WTC11 (cell line): ENCODE data around the gene TSEN2. TPM values are rescaled to one million over a fixed set of nuclear protein-coding genes. Genes with fewer than 3 reads are reported as not detected.

Experiments
- ATAC-seq: fragments of 200-7000 bp; cut with Tn5 transposase; 2 replicates; pipeline ENCODE4 v1.10.0; 2021; ENCODE audit warnings: mild to moderate bottlenecking, moderate library complexity
- CTCF ChIA-PET: fragments of 300-600 bp; sonication (Branson Sonifier 250); formaldehyde crosslinking; loops from one replicate; lab custom pipeline; 2021; ENCODE audit warnings: antibody characterized with exemption; lab: Charles Lee
- POLR2A ChIA-PET: fragments of 350-600 bp; sonication (Branson Sonifier 250); formaldehyde crosslinking; loops from one replicate; lab custom pipeline; 2021; ENCODE audit warnings: antibody characterized with exemption; lab: Charles Lee
- DNase-seq: peaks from one replicate; pipeline ENCODE4 v3.0.0; 2021; ENCODE audit warnings: low spot score
- H3K27ac Mint-ChIP-seq: 2 replicates; pipeline ENCODE4 v1.8.0; 2021; ENCODE audit warnings: mixed read lengths
- H3K27me3 Mint-ChIP-seq: 2 replicates; pipeline ENCODE4 v1.8.0; 2021; ENCODE audit warnings: low read depth, mild to moderate bottlenecking, moderate library complexity, mixed read lengths
- H3K36me3 Mint-ChIP-seq: 2 replicates; pipeline ENCODE4 v1.8.0; 2021; ENCODE audit warnings: mixed read lengths
- H3K4me1 Mint-ChIP-seq: 2 replicates; pipeline ENCODE4 v1.8.0; 2022; ENCODE audit warnings: mixed read lengths
- H3K4me3 Mint-ChIP-seq: 2 replicates; pipeline ENCODE4 v1.8.0; 2021; ENCODE audit warnings: mild to moderate bottlenecking, moderate library complexity, mixed read lengths
- H3K9me3 Mint-ChIP-seq: 2 replicates; pipeline ENCODE4 v1.8.0; 2021; ENCODE audit warnings: mixed read lengths
- ETV6 ChIP-seq: sonication (generic); formaldehyde crosslinking; IDR thresholded peaks from 2 replicates; pipeline ENCODE4 v1.8.1; 2022; ENCODE audit warnings: mild to moderate bottlenecking, missing genetic modification reagents
- FOXJ3 ChIP-seq: sonication (generic); formaldehyde crosslinking; IDR thresholded peaks from 2 replicates; pipeline ENCODE4 v1.9.0; 2021; ENCODE audit warnings: missing genetic modification reagents, mild to moderate bottlenecking, borderline replicate concordance
- GRHL2 ChIP-seq: fragments of 250-450 bp; sonication (Bioruptor Pico); IDR thresholded peaks from 2 replicates; pipeline ENCODE4 v1.8.0; 2022; ENCODE audit warnings: mild to moderate bottlenecking, moderate library complexity; ENCODE audit not compliant: insufficient replicate concordance, severe bottlenecking
- HMGXB4 ChIP-seq: sonication (generic); formaldehyde crosslinking; IDR thresholded peaks from 2 replicates; pipeline ENCODE4 v1.8.1; 2023; ENCODE audit warnings: mild to moderate bottlenecking, moderate library complexity, missing genetic modification reagents
- JUN ChIP-seq: sonication (generic); formaldehyde crosslinking; IDR thresholded peaks from 2 replicates; pipeline ENCODE4 v1.8.0; 2023; ENCODE audit warnings: mild to moderate bottlenecking, missing genetic modification reagents
- MYBL2 ChIP-seq: sonication (generic); formaldehyde crosslinking; IDR thresholded peaks from 2 replicates; pipeline ENCODE4 v1.8.1; 2023; ENCODE audit warnings: mild to moderate bottlenecking, moderate library complexity, missing genetic modification reagents
- RELA ChIP-seq: sonication (generic); formaldehyde crosslinking; IDR thresholded peaks from 2 replicates; pipeline ENCODE4 v1.8.1; 2022; ENCODE audit warnings: missing genetic modification reagents, mild to moderate bottlenecking, borderline replicate concordance
- RORB ChIP-seq: fragments of 250-450 bp; sonication (Bioruptor Pico); IDR thresholded peaks from 2 replicates; pipeline ENCODE4 v1.9.0; 2021; ENCODE audit warnings: mild to moderate bottlenecking
- SP1 ChIP-seq: sonication (generic); formaldehyde crosslinking; conservative IDR thresholded peaks from 2 replicates; pipeline ENCODE4 v1.8.1; 2022; ENCODE audit warnings: missing genetic modification reagents
- TEAD4 ChIP-seq: sonication (generic); formaldehyde crosslinking; IDR thresholded peaks from 2 replicates; pipeline ENCODE4 v1.8.0; 2022; ENCODE audit warnings: mild to moderate bottlenecking, missing genetic modification reagents
- ZNF423 ChIP-seq: fragments of 250-450 bp; sonication (Bioruptor Pico); IDR thresholded peaks from 2 replicates; pipeline ENCODE4 v2.1.2; 2022; ENCODE audit warnings: mild to moderate bottlenecking, moderate library complexity
- total RNA-seq: library from RNA; stranded (reverse); gene quantifications from 3 replicates; pipeline ENCODE4 v1.2.3, GENCODE V29; 2021
- TF ChIP-seq, protein P1 (sequence below): sonication (generic); formaldehyde crosslinking; IDR thresholded peaks from 2 replicates; pipeline ENCODE4 v1.8.0; 2023; ENCODE audit warnings: missing genetic modification reagents, mild to moderate bottlenecking, borderline replicate concordance
- TF ChIP-seq, protein P2 (sequence below): fragments of 250-450 bp; sonication (Bioruptor Pico); conservative IDR thresholded peaks from 2 replicates; pipeline ENCODE4 v1.9.0; 2021; ENCODE audit warnings: mild to moderate bottlenecking
- TF ChIP-seq, protein P3 (sequence below): fragments of 250-450 bp; sonication (Bioruptor Pico); IDR thresholded peaks from 2 replicates; pipeline ENCODE4 v1.8.0; 2021; ENCODE audit warnings: mild to moderate bottlenecking
- TF ChIP-seq, protein P4 (sequence below): sonication (generic); formaldehyde crosslinking; IDR thresholded peaks from 2 replicates; pipeline ENCODE4 v1.8.1; 2023; ENCODE audit warnings: mild to moderate bottlenecking, missing genetic modification reagents, moderate library complexity
- TF ChIP-seq, protein P5 (sequence below): sonication (generic); formaldehyde crosslinking; IDR thresholded peaks from 2 replicates; pipeline ENCODE4 v1.8.1; 2023; ENCODE audit warnings: mild to moderate bottlenecking, missing genetic modification reagents, borderline replicate concordance

Gene TSEN2
- total RNA-seq, 1 experiment from 2014 or later = 21.1 TPM

- TF ChIP-seq, protein P1, sequence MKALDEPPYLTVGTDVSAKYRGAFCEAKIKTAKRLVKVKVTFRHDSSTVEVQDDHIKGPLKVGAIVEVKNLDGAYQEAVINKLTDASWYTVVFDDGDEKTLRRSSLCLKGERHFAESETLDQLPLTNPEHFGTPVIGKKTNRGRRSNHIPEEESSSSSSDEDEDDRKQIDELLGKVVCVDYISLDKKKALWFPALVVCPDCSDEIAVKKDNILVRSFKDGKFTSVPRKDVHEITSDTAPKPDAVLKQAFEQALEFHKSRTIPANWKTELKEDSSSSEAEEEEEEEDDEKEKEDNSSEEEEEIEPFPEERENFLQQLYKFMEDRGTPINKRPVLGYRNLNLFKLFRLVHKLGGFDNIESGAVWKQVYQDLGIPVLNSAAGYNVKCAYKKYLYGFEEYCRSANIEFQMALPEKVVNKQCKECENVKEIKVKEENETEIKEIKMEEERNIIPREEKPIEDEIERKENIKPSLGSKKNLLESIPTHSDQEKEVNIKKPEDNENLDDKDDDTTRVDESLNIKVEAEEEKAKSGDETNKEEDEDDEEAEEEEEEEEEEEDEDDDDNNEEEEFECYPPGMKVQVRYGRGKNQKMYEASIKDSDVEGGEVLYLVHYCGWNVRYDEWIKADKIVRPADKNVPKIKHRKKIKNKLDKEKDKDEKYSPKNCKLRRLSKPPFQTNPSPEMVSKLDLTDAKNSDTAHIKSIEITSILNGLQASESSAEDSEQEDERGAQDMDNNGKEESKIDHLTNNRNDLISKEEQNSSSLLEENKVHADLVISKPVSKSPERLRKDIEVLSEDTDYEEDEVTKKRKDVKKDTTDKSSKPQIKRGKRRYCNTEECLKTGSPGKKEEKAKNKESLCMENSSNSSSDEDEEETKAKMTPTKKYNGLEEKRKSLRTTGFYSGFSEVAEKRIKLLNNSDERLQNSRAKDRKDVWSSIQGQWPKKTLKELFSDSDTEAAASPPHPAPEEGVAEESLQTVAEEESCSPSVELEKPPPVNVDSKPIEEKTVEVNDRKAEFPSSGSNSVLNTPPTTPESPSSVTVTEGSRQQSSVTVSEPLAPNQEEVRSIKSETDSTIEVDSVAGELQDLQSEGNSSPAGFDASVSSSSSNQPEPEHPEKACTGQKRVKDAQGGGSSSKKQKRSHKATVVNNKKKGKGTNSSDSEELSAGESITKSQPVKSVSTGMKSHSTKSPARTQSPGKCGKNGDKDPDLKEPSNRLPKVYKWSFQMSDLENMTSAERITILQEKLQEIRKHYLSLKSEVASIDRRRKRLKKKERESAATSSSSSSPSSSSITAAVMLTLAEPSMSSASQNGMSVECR (CRISPR knock-in tag) = no peak
- TF ChIP-seq ETV6 (CRISPR knock-in tag) = no peak
- TF ChIP-seq RELA (CRISPR knock-in tag) = no peak
- TF ChIP-seq, protein P2, sequence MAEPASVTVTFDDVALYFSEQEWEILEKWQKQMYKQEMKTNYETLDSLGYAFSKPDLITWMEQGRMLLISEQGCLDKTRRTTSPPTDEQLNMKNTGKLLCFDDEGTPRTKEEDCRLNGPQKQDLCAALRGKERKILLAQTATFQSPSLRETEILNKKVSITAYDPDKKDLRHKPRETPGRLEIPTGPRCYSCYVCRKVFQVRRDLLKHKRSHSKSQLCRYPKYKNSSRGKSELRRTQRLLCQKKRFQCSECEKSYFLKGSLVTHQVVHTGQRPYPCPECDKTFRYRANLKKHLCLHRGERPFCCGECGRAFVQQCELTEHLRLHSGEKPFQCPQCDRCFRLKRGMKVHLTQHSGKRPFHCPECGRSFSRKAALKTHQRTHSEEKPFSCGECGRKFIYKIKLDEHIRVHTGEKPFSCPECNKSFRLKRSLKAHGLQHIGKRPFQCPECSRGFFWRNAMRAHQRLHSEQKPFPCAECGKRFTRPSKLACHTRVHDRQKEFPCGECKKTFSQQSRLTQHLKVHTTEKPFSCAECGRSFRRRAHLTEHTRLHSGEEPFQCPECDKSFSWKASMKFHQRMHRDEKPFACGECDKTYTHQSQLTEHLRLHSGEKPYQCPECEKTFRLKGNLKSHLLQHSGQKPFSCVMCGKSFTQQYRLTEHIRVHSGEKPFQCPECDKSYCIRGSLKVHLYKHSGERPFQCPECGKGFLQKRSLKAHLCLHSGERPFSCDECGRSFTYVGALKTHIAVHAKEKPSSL (CRISPR knock-in tag) = no peak
- no peak for TF ChIP-seq HMGXB4 (CRISPR knock-in tag)
Observed at GRCh38 chr3:12451481-12451880, 32.8 kb upstream of the TSEN2 start (continued).

GRCh38 chr3:12451960-12452359 is 32.3 kb upstream of the TSEN2 start:
- no peak overlapping the region for H3K27ac Mint-ChIP-seq
- no peaks in the 10 kb centered on the region for H3K4me1 Mint-ChIP-seq
- ATAC-seq (no peak), DNase-seq (no peak)
- CTCF ChIA-PET = no interaction called here
- no peaks in the 10 kb centered on the region for H3K36me3 Mint-ChIP-seq
- peaks cover 2% of the 10 kb centered on the region for H3K27me3 Mint-ChIP-seq
- H3K9me3 Mint-ChIP-seq = peaks cover 6% of the 10 kb centered on the region
- H3K4me3 Mint-ChIP-seq = no peak overlapping the region
- TF ChIP-seq TEAD4 (CRISPR knock-in tag) (no peak), GRHL2 (CRISPR knock-in tag) (no peak), MYBL2 (no peak), JUN (no peak), ZNF423 (CRISPR knock-in tag) (no peak), FOXJ3 (CRISPR knock-in tag) (no peak), SP1 (CRISPR knock-in tag) (no peak), RORB (CRISPR knock-in tag) (no peak)
- TF ChIP-seq, protein P3, sequence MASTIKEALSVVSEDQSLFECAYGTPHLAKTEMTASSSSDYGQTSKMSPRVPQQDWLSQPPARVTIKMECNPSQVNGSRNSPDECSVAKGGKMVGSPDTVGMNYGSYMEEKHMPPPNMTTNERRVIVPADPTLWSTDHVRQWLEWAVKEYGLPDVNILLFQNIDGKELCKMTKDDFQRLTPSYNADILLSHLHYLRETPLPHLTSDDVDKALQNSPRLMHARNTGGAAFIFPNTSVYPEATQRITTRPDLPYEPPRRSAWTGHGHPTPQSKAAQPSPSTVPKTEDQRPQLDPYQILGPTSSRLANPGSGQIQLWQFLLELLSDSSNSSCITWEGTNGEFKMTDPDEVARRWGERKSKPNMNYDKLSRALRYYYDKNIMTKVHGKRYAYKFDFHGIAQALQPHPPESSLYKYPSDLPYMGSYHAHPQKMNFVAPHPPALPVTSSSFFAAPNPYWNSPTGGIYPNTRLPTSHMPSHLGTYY (CRISPR knock-in tag) = no peak
- TF ChIP-seq, protein P4, sequence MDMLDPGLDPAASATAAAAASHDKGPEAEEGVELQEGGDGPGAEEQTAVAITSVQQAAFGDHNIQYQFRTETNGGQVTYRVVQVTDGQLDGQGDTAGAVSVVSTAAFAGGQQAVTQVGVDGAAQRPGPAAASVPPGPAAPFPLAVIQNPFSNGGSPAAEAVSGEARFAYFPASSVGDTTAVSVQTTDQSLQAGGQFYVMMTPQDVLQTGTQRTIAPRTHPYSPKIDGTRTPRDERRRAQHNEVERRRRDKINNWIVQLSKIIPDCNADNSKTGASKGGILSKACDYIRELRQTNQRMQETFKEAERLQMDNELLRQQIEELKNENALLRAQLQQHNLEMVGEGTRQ = no peak
- TF ChIP-seq, protein P5, sequence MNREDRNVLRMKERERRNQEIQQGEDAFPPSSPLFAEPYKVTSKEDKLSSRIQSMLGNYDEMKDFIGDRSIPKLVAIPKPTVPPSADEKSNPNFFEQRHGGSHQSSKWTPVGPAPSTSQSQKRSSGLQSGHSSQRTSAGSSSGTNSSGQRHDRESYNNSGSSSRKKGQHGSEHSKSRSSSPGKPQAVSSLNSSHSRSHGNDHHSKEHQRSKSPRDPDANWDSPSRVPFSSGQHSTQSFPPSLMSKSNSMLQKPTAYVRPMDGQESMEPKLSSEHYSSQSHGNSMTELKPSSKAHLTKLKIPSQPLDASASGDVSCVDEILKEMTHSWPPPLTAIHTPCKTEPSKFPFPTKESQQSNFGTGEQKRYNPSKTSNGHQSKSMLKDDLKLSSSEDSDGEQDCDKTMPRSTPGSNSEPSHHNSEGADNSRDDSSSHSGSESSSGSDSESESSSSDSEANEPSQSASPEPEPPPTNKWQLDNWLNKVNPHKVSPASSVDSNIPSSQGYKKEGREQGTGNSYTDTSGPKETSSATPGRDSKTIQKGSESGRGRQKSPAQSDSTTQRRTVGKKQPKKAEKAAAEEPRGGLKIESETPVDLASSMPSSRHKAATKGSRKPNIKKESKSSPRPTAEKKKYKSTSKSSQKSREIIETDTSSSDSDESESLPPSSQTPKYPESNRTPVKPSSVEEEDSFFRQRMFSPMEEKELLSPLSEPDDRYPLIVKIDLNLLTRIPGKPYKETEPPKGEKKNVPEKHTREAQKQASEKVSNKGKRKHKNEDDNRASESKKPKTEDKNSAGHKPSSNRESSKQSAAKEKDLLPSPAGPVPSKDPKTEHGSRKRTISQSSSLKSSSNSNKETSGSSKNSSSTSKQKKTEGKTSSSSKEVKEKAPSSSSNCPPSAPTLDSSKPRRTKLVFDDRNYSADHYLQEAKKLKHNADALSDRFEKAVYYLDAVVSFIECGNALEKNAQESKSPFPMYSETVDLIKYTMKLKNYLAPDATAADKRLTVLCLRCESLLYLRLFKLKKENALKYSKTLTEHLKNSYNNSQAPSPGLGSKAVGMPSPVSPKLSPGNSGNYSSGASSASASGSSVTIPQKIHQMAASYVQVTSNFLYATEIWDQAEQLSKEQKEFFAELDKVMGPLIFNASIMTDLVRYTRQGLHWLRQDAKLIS (CRISPR knock-in tag) = no peak
- POLR2A ChIA-PET = no interaction called here
